H9 (cell line): Measurements from ENCODE around the gene ULK4. TPM values are rescaled to one million over a fixed set of nuclear protein-coding genes. Genes with fewer than 3 reads are reported as not detected.
A peak's percentile ranks its signal among the peaks of the same experiment; 100 is the strongest.

Source experiments
- DNase-seq: peaks from one replicate; pipeline ENCODE4 v3.0.0-alpha.2; 2017
- H2AFZ ChIP-seq: one replicate; pipeline ENCODE4 v1.6.1; 2013; ENCODE audit warnings: mild to moderate bottlenecking, low read length, control low read depth, moderate library complexity
- H2AK5ac ChIP-seq: 2 replicates; pipeline ENCODE4 v1.6.1; 2013; ENCODE audit warnings: low read length, control low read depth, mixed read lengths; ENCODE audit not compliant: insufficient read length
- H2BK120ac ChIP-seq: one replicate; pipeline ENCODE4 v1.6.1; 2013; ENCODE audit warnings: low read depth, mild to moderate bottlenecking, low read length, control low read depth, inconsistent platforms; ENCODE audit not compliant: poor library complexity, severe bottlenecking
- H2BK12ac ChIP-seq: 2 replicates; pipeline ENCODE4 v1.6.1; 2013; ENCODE audit warnings: low read length, control low read depth, mixed read lengths, low read depth; ENCODE audit not compliant: insufficient read length
- H2BK15ac ChIP-seq: 2 replicates; pipeline ENCODE4 v1.6.1; 2013; ENCODE audit warnings: low read depth, low read length, control low read depth
- H2BK20ac ChIP-seq: one replicate; pipeline ENCODE4 v1.6.1; 2013; ENCODE audit warnings: low read depth, mild to moderate bottlenecking, low read length, control low read depth, inconsistent platforms; ENCODE audit not compliant: poor library complexity, severe bottlenecking
- H2BK5ac ChIP-seq: 2 replicates; pipeline ENCODE4 v1.6.1; 2013; ENCODE audit warnings: low read length, control low read depth, mixed read lengths; ENCODE audit not compliant: insufficient read length
- H3K14ac ChIP-seq: 2 replicates; pipeline ENCODE4 v1.6.1; 2013; ENCODE audit warnings: low read length, control low read depth; ENCODE audit not compliant: insufficient read depth
- H3K18ac ChIP-seq: 2 replicates; pipeline ENCODE4 v1.6.1; 2013; ENCODE audit warnings: low read depth, mild to moderate bottlenecking, mixed read lengths, low read length, control low read depth; ENCODE audit not compliant: insufficient read length
- H3K23ac ChIP-seq: 2 replicates; pipeline ENCODE4 v1.6.1; 2013; ENCODE audit warnings: low read length, control low read depth, mixed read lengths, low read depth; ENCODE audit not compliant: insufficient read length
- H3K23me2 ChIP-seq: 2 replicates; pipeline ENCODE4 v1.6.1; 2013; ENCODE audit warnings: low read depth, mild to moderate bottlenecking, mixed read lengths, low read length, control low read depth; ENCODE audit not compliant: insufficient read length, poor library complexity, severe bottlenecking
- H3K27ac ChIP-seq: 2 replicates; pipeline ENCODE4 v1.5.1; 2013; ENCODE audit warnings: low read length, control low read depth, mixed read lengths, low read depth; ENCODE audit not compliant: insufficient read length
- H3K27me3 ChIP-seq: 2 replicates; pipeline ENCODE4 v1.6.1; 2013; ENCODE audit warnings: low read length, control low read depth, inconsistent platforms; ENCODE audit not compliant: insufficient read depth
- H3K4ac ChIP-seq: 2 replicates; pipeline ENCODE4 v1.6.1; 2013; ENCODE audit warnings: low read depth, mild to moderate bottlenecking, control low read depth, inconsistent platforms, low read length, moderate library complexity
- H3K4me1 ChIP-seq: 2 replicates; pipeline ENCODE4 v1.6.1; 2013; ENCODE audit warnings: low read length, control low read depth, inconsistent platforms; ENCODE audit not compliant: insufficient read depth
- H3K4me2 ChIP-seq: 2 replicates; pipeline ENCODE4 v1.6.1; 2013; ENCODE audit warnings: low read length, control low read depth, mixed read lengths; ENCODE audit not compliant: insufficient read length, insufficient read depth
- H3K56ac ChIP-seq: 2 replicates; pipeline ENCODE4 v1.6.1; 2013; ENCODE audit warnings: low read depth, mild to moderate bottlenecking, mixed read lengths, low read length, control low read depth; ENCODE audit not compliant: insufficient read length
- H3K79me1 ChIP-seq: 2 replicates; pipeline ENCODE4 v1.6.1; 2013; ENCODE audit warnings: low read depth, mild to moderate bottlenecking, moderate library complexity, low read length, control low read depth, inconsistent platforms; ENCODE audit not compliant: insufficient read depth, poor library complexity, severe bottlenecking
- H3K79me2 ChIP-seq: 2 replicates; pipeline ENCODE4 v1.6.1; 2013; ENCODE audit warnings: low read length, control low read depth, inconsistent platforms; ENCODE audit not compliant: insufficient read depth
- H3K9ac ChIP-seq: 2 replicates; pipeline ENCODE4 v1.6.1; 2013; ENCODE audit warnings: low read length, control low read depth, mixed read lengths; ENCODE audit not compliant: insufficient read length; ENCODE audit errors: extremely low read depth
- H3K9me3 ChIP-seq: one replicate; pipeline ENCODE4 v1.6.1; 2013; ENCODE audit warnings: low read depth, low read length, inconsistent platforms; ENCODE audit not compliant: control insufficient read depth
- H3T11ph ChIP-seq: one replicate; pipeline ENCODE4 v1.6.1; 2013; ENCODE audit warnings: mild to moderate bottlenecking, low read length, control low read depth, inconsistent platforms
- H4K20me1 ChIP-seq: one replicate; pipeline ENCODE4 v1.6.1; 2013; ENCODE audit not compliant: control insufficient read depth, insufficient read length, insufficient read depth
- H4K5ac ChIP-seq: 2 replicates; pipeline ENCODE4 v1.6.1; 2013; ENCODE audit warnings: low read depth, mild to moderate bottlenecking, mixed read lengths, low read length, control low read depth; ENCODE audit not compliant: insufficient read length
- H4K8ac ChIP-seq: replicated peaks from 2 replicates; pipeline ENCODE4 v1.6.1; 2013; ENCODE audit warnings: low read length, control low read depth, mixed read lengths, low read depth; ENCODE audit not compliant: insufficient read length
- H4K91ac ChIP-seq: 2 replicates; pipeline ENCODE4 v1.6.1; 2013; ENCODE audit warnings: low read depth, mild to moderate bottlenecking, moderate library complexity, mixed read lengths, low read length, control low read depth; ENCODE audit not compliant: insufficient read length
- H3K27ac Mint-ChIP-seq, 3 experiments: 2 replicates in 2 of 3; 3 replicates in 1 of 3; pipeline ENCODE4 v1.8.0; 2020 to 2021; ENCODE audit warnings: mixed read lengths in 3 of 3, mild to moderate bottlenecking in 1 of 3, moderate library complexity in 1 of 3
- H3K27me3 Mint-ChIP-seq: 2 replicates; pipeline ENCODE4 v1.8.0; 2021; ENCODE audit warnings: low read depth, mild to moderate bottlenecking, moderate library complexity, mixed read lengths
- H3K36me3 Mint-ChIP-seq, 3 experiments: 2 replicates in 2 of 3; 3 replicates in 1 of 3; pipeline ENCODE4 v1.8.0; 2020 to 2021; ENCODE audit warnings: low read depth in 3 of 3, mixed read lengths in 3 of 3; ENCODE audit not compliant: insufficient read depth in 1 of 3
- H3K4me1 Mint-ChIP-seq, 2 experiments: 2 replicates each; pipeline ENCODE4 v1.8.0; 2020; ENCODE audit warnings: mixed read lengths in 2 of 2
- H3K4me3 Mint-ChIP-seq, 2 experiments: 2 replicates in 1 of 2; 3 replicates in 1 of 2; pipeline ENCODE4 v1.8.0; 2020 to 2021; ENCODE audit warnings: mild to moderate bottlenecking in 2 of 2, mixed read lengths in 2 of 2, moderate library complexity in 1 of 2
- H3K9me3 Mint-ChIP-seq, 2 experiments: 2 replicates in 1 of 2; 3 replicates in 1 of 2; pipeline ENCODE4 v1.8.0; 2020; ENCODE audit warnings: mild to moderate bottlenecking in 2 of 2, mixed read lengths in 2 of 2, moderate library complexity in 1 of 2
- CTCF ChIP-seq: fragments of 200-600 bp; sonication (generic); conservative IDR thresholded peaks from 3 replicates; pipeline ENCODE4 v1.8.0; 2021; ENCODE audit warnings: antibody characterized with exemption, mild to moderate bottlenecking
- WGBS: extraction: QIAGEN DNeasy Blood & Tissue Kit; methylation state at CpG from one replicate; pipeline ENCODE4 v1.1.7; 2013; ENCODE audit warnings: missing lambda C conversion rate, low lambda C conversion rate, mixed read lengths; ENCODE audit not compliant: insufficient read length; ENCODE audit errors: extremely low coverage; 5-methylcytosine and 5-hydroxymethylcytosine counted together
- total RNA-seq: library from RNA; stranded (reverse); gene quantifications from 2 replicates; pipeline ENCODE4 v1.2.1, GENCODE V29; 2021

ULK4 gene
- total RNA-seq, 1 experiment from 2014 or later, result 12.9 TPM

DNA sequence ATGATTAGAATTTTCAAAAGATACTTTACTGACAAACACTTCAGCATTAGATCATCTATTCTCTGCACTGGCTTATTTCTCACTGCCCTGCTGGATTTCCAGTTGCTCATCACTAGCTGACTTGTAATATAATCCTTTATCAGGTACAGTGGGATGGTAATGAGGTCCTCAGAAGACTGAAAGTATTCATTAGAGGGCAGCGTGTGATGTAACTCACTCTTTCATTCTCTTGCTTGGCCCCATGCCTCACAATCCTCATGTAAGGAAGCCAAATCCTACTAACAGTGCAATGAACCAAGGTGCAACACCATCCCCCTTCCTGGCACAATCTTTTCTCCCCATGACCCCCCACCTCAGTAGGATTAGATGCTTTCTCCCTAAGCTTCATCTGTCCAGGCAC is 472.7 kb downstream of the ULK4 start:
- no peak overlapping the region for H3K18ac ChIP-seq
- H3K4me3 Mint-ChIP-seq, result no peak overlapping the region
- H2BK12ac ChIP-seq, result no peak overlapping the region
- no peak overlapping the region for H3K56ac ChIP-seq
- H2BK5ac ChIP-seq, result no peak overlapping the region
- no peak overlapping the region for H4K5ac ChIP-seq
- H3K4me2 ChIP-seq, result no peak overlapping the region
- no peaks in the 10 kb centered on the region for H3K79me1 ChIP-seq
- H3K4ac ChIP-seq, result no peak overlapping the region
- H2BK120ac ChIP-seq, result no peak overlapping the region
- no peaks in the 10 kb centered on the region for H3K27me3 Mint-ChIP-seq
- peaks cover 3% of the 10 kb centered on the region; the same call in 1 of the 2 replicates for H3K4me1 ChIP-seq
- no peak overlapping the region for H3K9ac ChIP-seq
- H2BK20ac ChIP-seq, result no peak overlapping the region
- H3K23ac ChIP-seq, result no peak overlapping the region
- H4K91ac ChIP-seq, result no peak overlapping the region
- no peak overlapping the region for H3T11ph ChIP-seq
- H4K8ac ChIP-seq, result no peak overlapping the region
- no CpG with 5 or more reads among the region's 1 CpG for WGBS
- H2BK15ac ChIP-seq, result no peak overlapping the region
- H3K9me3 Mint-ChIP-seq, result no peaks in the 10 kb centered on the region
- no peaks in the 10 kb centered on the region for H3K27me3 ChIP-seq
- H2AK5ac ChIP-seq, result no peak overlapping the region
- H3K36me3 Mint-ChIP-seq, result no peaks in the 10 kb centered on the region
- no peak for TF ChIP-seq CTCF
- peaks cover 4 to 8% of the 10 kb centered on the region in 2 experiments for H3K4me1 Mint-ChIP-seq
- no peak for DNase-seq
- peak overlapping the region in 1 of 3 experiments; percentile 49; a peak in 1 of 7 replicates for H3K27ac Mint-ChIP-seq
- no peak overlapping the region for H3K14ac ChIP-seq
- no peak overlapping the region for H2AFZ ChIP-seq
- H4K20me1 ChIP-seq, result no peaks in the 10 kb centered on the region
- no peaks in the 10 kb centered on the region for H3K23me2 ChIP-seq
- no peaks in the 10 kb centered on the region for H3K9me3 ChIP-seq
- H3K79me2 ChIP-seq, result no peaks in the 10 kb centered on the region
- no peak overlapping the region for H3K27ac ChIP-seq
